ENCODE measurements around the gene KIF20A. TPM values are rescaled to one million over a fixed set of nuclear protein-coding genes. Genes with fewer than 3 reads are reported as not detected.
A peak's percentile ranks its signal among the peaks of the same experiment; 100 is the strongest.

KIF20A gene
- total RNA-seq, result 1 to 10 TPM in 1 of 2 donors, under 1 TPM in 1; 0.77 to 8.0 TPM

GRCh38 chr5:138178516-138179276 is at the start of gene KIF20A, which contains the start of gene BRD8:
Gene KIF20A (plus strand): TSS chr5:138179112. CDS start chr5:138179681, 569 bp downstream.
Gene BRD8 (minus strand): TSS chr5:138178630. CDS start chr5:138178614, 16 bp downstream.
- Histone ChIP-seq H3K27me3 (replicated peaks; ENCODE audit: insufficient read depth) (no peaks in the 10 kb centered on the region), H3K4me1 (replicated peaks) (peaks cover 10% of the 10 kb centered on the region), H3K27ac (peak within 1 kb of the TSS; percentile 85 to 90), H3K9me3 (no peaks in the 10 kb centered on the region), H3K4me3 (peak within 1 kb of the TSS; percentile 64 to 65), H3K36me3 (no peaks in the 10 kb centered on the region)
- TF ChIP-seq POLR2A (IDR thresholded peaks at IDR 0.05) (peak; percentile 28), POLR2AphosphoS5 (IDR thresholded peaks at IDR 0.05) (peak; percentile 96), CTCF (IDR thresholded peaks at IDR 0.05) (no peak)
- intact Hi-C loops (cut with DNase I), result no loop called here
- DNase-seq (ENCODE audit: low spot score), result peak; percentile 95
- under 1% methylated on average over 41 of the region's 41 CpGs for WGBS

- Histone ChIP-seq H3K27me3 (replicated peaks; ENCODE audit: insufficient read depth) (no peaks in the 10 kb centered on the region), H3K36me3 (no peaks in the 10 kb centered on the region), H3K27ac (no peak overlapping the region), H3K9me3 (no peaks in the 10 kb centered on the region), H3K4me1 (replicated peaks) (no peaks in the 10 kb centered on the region), H3K4me3 (no peak overlapping the region)
- 59% methylated on average over 6 of the region's 6 CpGs for WGBS
- TF ChIP-seq POLR2AphosphoS5 (IDR thresholded peaks at IDR 0.05), result no peak
- no peak for TF ChIP-seq POLR2A (IDR thresholded peaks at IDR 0.05)
- intact Hi-C loops (cut with DNase I), result no loop called here
- DNase-seq (ENCODE audit: low spot score), result no peak
Measured at GRCh38 chr5:138129347-138129746, 49.6 kb upstream of the KIF20A start.

GRCh38 chr5:138132543-138132942 is 46.4 kb upstream of the KIF20A start:
- TF ChIP-seq POLR2A (IDR thresholded peaks at IDR 0.05) (no peak), CTCF (IDR thresholded peaks at IDR 0.05) (no peak), POLR2AphosphoS5 (IDR thresholded peaks at IDR 0.05) (no peak)
- DNase-seq (ENCODE audit: low spot score), result no peak
- H3K27ac ChIP-seq, result no peak overlapping the region
- no peak overlapping the region for H3K4me3 ChIP-seq
- H3K4me1 ChIP-seq (replicated peaks), result no peaks in the 10 kb centered on the region
- 88% methylated on average over 7 of the region's 7 CpGs for WGBS
- H3K36me3 ChIP-seq, result no peaks in the 10 kb centered on the region
- intact Hi-C loops (cut with DNase I), result loop anchor here (2.0 to 5.0 kb wide), 3 partner anchors 56 to 355 kb away; no protein-coding TSS in a partner anchor
- no peaks in the 10 kb centered on the region for H3K9me3 ChIP-seq
- no peaks in the 10 kb centered on the region for H3K27me3 ChIP-seq (replicated peaks; ENCODE audit: insufficient read depth)

GRCh38 chr5:138138949-138139780 is 39.7 kb upstream of the KIF20A start, which contains the start of gene NME5:
Gene NME5 (minus strand): TSS chr5:138139428. CDS start chr5:138138780, 648 bp downstream.
- 1% methylated on average over 30 of the region's 31 CpGs for WGBS
- Histone ChIP-seq H3K4me3 (peak within 1 kb of the TSS; percentile 52 to 57), H3K9me3 (no peaks in the 10 kb centered on the region), H3K27me3 (replicated peaks; ENCODE audit: insufficient read depth) (no peaks in the 10 kb centered on the region), H3K36me3 (no peaks in the 10 kb centered on the region), H3K27ac (peak within 1 kb of the TSS in 1 of 2 donors; percentile 30), H3K4me1 (replicated peaks) (no peaks in the 10 kb centered on the region)
- DNase-seq (ENCODE audit: low spot score), result peak; percentile 56
- no peak for TF ChIP-seq CTCF (IDR thresholded peaks at IDR 0.05)
- peak; percentile 61 for TF ChIP-seq POLR2AphosphoS5 (IDR thresholded peaks at IDR 0.05)
- TF ChIP-seq POLR2A (IDR thresholded peaks at IDR 0.05), result no peak
- intact Hi-C loops (cut with DNase I), result no loop called here

GRCh38 chr5:138139781-138140090 is 39.2 kb upstream of the KIF20A start:
- Histone ChIP-seq H3K4me1 (replicated peaks) (no peaks in the 10 kb centered on the region), H3K36me3 (no peaks in the 10 kb centered on the region), H3K27me3 (replicated peaks; ENCODE audit: insufficient read depth) (no peaks in the 10 kb centered on the region), H3K27ac (no peak overlapping the region), H3K9me3 (no peaks in the 10 kb centered on the region), H3K4me3 (peak overlapping the region; percentile 52 to 57)
- DNase-seq (ENCODE audit: low spot score), result no peak
- 45% methylated on average over 3 of the region's 3 CpGs for WGBS
- TF ChIP-seq POLR2A (IDR thresholded peaks at IDR 0.05) (no peak), CTCF (IDR thresholded peaks at IDR 0.05) (no peak), POLR2AphosphoS5 (IDR thresholded peaks at IDR 0.05) (no peak)
- intact Hi-C loops (cut with DNase I), result no loop called here
